ENCODE data around the gene TMA7. TPM values are rescaled to one million over a fixed set of nuclear protein-coding genes. Genes with fewer than 3 reads are reported as not detected.

Gene TMA7
- total and polyA plus RNA-seq, 9 of the 15 experiments (the other 6 are each of a cell fraction or from before 2014, with no cell fraction given) = 209 to 1,003 (median 486) TPM

DNA sequence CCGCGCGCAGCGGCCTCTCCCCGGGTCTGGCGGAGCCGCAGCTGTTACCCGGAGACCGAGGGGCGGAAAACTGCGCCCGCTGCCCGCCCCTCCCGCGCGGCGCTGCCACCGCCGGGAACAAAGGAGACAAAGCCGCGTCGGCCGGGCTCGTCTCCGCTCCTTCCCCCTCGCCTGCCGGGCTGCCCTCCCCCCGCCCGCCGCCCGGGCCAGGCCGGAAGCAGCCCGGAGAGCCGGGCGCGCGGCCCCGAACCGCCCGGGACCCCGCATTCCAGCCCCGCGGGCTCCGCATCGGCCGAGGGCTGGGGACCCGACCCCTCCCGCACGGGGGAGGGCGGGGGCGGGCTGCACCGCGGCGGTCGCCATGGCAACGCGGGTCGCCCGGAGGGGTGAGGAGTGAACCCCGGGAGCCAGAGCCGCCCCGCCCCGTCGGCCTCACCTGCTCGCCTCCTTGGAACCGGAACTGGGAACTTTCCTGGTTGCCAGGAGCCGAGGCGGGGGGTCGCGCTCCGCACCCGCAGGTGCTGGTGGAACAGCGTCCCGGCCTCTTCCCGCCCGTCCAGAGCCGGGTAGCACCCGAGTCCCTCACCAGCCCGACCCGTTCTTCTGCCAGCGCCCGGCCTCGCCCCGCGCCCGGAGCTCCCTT, 10.6 kb upstream of the TMA7 start (continued):
- TF ChIP-seq SIN3A (IDR thresholded peaks at IDR 0.05; ENCODE audit: borderline replicate concordance in 2 of 2, control insufficient read depth in 1 of 2, low read depth in 2 of 2, low read length in 2 of 2) (peak in 1 of 2 experiments; percentile 25; a peak in 1 of 4 replicates), BMI1 (IDR thresholded peaks at IDR 0.05; ENCODE audit: low read length) (peak; percentile 42; the same call in 1 of the 2 replicates), SAP30 (IDR thresholded peaks at IDR 0.05; ENCODE audit: borderline replicate concordance, insufficient read depth, low read depth, low read length, poor library complexity, severe bottlenecking) (peak; percentile 64), FIP1L1 (IDR thresholded peaks at IDR 0.05; ENCODE audit: low read depth, low read length, poor library complexity, severe bottlenecking) (peak; percentile 42), EGR1 (conservative IDR thresholded peaks at IDR 0.05) (0 out of 2 replicates have a peak, but pooled peaks have one; percentile 31), RFX1 (IDR thresholded peaks at IDR 0.05) (peak; percentile 89), CHD2 (IDR thresholded peaks at IDR 0.05; ENCODE audit: low read depth, low read length) (no peak)

DNA sequence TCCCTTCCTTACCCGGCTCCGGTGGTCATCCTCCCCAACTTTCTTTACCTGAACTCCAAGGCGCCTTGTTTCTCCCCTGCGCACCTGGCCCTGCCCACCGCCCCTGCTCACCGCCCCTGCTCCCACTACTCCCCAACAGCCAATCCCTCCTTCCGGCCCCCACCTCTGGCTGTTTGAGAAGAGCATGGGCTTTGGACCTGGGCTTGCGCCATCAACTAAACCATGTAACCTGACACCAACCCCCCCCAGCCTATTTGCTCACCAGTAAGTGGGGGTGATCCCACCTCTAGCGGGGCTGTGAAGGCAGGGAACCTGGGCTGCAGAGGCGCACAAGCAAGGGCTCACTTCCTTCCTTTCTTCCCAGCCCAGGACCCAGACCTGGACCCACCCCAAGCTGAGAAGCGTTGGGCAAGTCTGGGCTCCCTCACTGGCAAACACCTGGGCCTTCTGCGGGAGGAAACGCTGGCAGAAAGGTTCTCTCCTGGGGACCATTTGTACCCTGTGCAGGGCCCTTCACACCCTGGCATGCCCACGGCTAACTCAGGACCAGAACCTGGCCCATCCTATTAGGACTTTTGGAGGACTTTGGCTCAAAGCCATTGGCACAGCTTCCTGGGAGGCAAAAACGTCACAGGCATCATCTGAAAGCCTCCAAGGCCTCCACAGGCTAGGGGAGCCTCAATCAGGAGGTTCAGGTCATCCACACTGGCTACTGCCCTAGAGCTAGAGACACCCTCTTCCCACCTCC, 9.9 kb upstream of the TMA7 start, which contains the start of gene PLXNB1:
Gene PLXNB1, minus strand, starts transcription at position 127 of the 748 bp plus-strand sequence. CDS start 5,475 bp downstream, outside the sequence.
- in situ Hi-C loops (cut with MboI) = loop anchor here (10.0 kb wide), 2 partner anchors 195 to 235 kb away; no protein-coding TSS in a partner anchor
- H2AFZ ChIP-seq (ENCODE audit: low read depth, low read length) = peak within 1 kb of the TSS; percentile 78
- H3K4me3 ChIP-seq = peak within 1 kb of the TSS; percentile 57
- CTCF ChIA-PET (ENCODE audit: low intra/inter-chr PET ratio) = no interaction called here
- intact Hi-C loops (cut with micrococcal nuclease) = no loop called here
- FAIRE-seq (peak; percentile 83), ATAC-seq (peak; percentile 83), DNase-seq (ENCODE audit: extremely low read depth in 1 of 4, low spot score in 3 of 4) (peak; percentile 68 to 83 (median 76))
- no peaks in the 10 kb centered on the region; the same call in 1 of the 3 replicates for H3K79me2 ChIP-seq (ENCODE audit: control insufficient read depth, insufficient read depth, low read length)
- H3K9me3 ChIP-seq (replicated peaks; ENCODE audit: control insufficient read depth, insufficient read depth, low read depth, low read length) = no peaks in the 10 kb centered on the region
- WGBS (ENCODE audit: insufficient coverage, low coverage, missing lambda C conversion rate) = 32% methylated on average over 8 of the region's 15 CpGs
- POLR2A ChIA-PET = interaction anchor here (0.7 to 1.0 kb wide), 2 partner anchors 12 to 23 kb away, joined by 3 read pairs; no protein-coding TSS in a partner anchor
- H3K9me1 ChIP-seq (ENCODE audit: control insufficient read depth, insufficient read depth, low read length) = no peaks in the 10 kb centered on the region
- BruUV-seq (replicated peaks) = no TSS peak
- H3K27ac ChIP-seq (ENCODE audit: extremely low read depth, low read depth, low read length) = peak within 1 kb of the TSS; percentile 68
- H3K4me1 ChIP-seq (replicated peaks in 1 of 2; ENCODE audit: control insufficient read depth in 2 of 2, insufficient read depth in 2 of 2, low read length in 2 of 2) = peaks cover 11 to 40% of the 10 kb centered on the region in 2 experiments; a peak in 4 of 5 replicates
- peak within 1 kb of the TSS; percentile 66 for H3K4me2 ChIP-seq (ENCODE audit: insufficient read depth, low read length)
- no peaks in the 10 kb centered on the region for H4K20me1 ChIP-seq (replicated peaks; ENCODE audit: control insufficient read depth, insufficient read depth, low read length)
- H3K27me3 ChIP-seq (ENCODE audit: control insufficient read depth in 2 of 2, insufficient read depth in 2 of 2, low read length in 2 of 2) = no peaks in the 10 kb centered on the region
- H3K36me3 ChIP-seq (ENCODE audit: control insufficient read depth, insufficient read depth, low read length) = peaks cover 32% of the 10 kb centered on the region; the same call in 2 of the 3 replicates
- peak within 1 kb of the TSS; percentile 59 to 85; a peak in 3 of 4 replicates for H3K9ac ChIP-seq (ENCODE audit: insufficient read depth in 1 of 2, low read depth in 2 of 2, low read length in 2 of 2)
- TF ChIP-seq, protein P1, sequence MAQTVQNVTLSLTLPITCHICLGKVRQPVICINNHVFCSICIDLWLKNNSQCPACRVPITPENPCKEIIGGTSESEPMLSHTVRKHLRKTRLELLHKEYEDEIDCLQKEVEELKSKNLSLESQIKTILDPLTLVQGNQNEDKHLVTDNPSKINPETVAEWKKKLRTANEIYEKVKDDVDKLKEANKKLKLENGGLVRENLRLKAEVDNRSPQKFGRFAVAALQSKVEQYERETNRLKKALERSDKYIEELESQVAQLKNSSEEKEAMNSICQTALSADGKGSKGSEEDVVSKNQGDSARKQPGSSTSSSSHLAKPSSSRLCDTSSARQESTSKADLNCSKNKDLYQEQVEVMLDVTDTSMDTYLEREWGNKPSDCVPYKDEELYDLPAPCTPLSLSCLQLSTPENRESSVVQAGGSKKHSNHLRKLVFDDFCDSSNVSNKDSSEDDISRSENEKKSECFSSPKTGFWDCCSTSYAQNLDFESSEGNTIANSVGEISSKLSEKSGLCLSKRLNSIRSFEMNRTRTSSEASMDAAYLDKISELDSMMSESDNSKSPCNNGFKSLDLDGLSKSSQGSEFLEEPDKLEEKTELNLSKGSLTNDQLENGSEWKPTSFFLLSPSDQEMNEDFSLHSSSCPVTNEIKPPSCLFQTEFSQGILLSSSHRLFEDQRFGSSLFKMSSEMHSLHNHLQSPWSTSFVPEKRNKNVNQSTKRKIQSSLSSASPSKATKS (CRISPR knock-in tag; IDR thresholded peaks at IDR 0.05) = no peak
- 0 out of 2 replicates have a peak, but pooled peaks have one; percentile 46 for TF ChIP-seq DPF2 (IDR thresholded peaks at IDR 0.05)
- TF ChIP-seq CEBPB (tag; IDR thresholded peaks at IDR 0.05) = peak; percentile 93
- no peak for TF ChIP-seq ZNF263 (CRISPR knock-in tag; IDR thresholded peaks at IDR 0.05; ENCODE audit: borderline replicate concordance)
- no peak for TF ChIP-seq ZZZ3 (IDR thresholded peaks at IDR 0.05)
- no peak for TF ChIP-seq ZNF707 (CRISPR knock-in tag; conservative IDR thresholded peaks at IDR 0.05)
- no peak for TF ChIP-seq CBX8 (IDR thresholded peaks at IDR 0.05; ENCODE audit: borderline replicate concordance, extremely low read depth, low read depth, low read length, poor library complexity, severe bottlenecking)
- peak; percentile 14 for TF ChIP-seq TAF1 (IDR thresholded peaks at IDR 0.05; ENCODE audit: control insufficient read depth, extremely low read depth, insufficient read depth, low read length, severe bottlenecking)
- peak; percentile 63 to 66 for TF ChIP-seq NRF1 (conservative IDR thresholded peaks at IDR 0.05 in 1 of 2, IDR thresholded peaks at IDR 0.05 in 1 of 2)
- TF ChIP-seq RBFOX2 (IDR thresholded peaks at IDR 0.05; ENCODE audit: low read depth, low read length) = peak; percentile 51

Data from K562 (cell line).